Measurements from ENCODE around the gene SLAMF9. TPM values are rescaled to one million over a fixed set of nuclear protein-coding genes. Genes with fewer than 3 reads are reported as not detected.

The SLAMF9 gene
- total and polyA plus RNA-seq, 8 donors: not detected

DNA sequence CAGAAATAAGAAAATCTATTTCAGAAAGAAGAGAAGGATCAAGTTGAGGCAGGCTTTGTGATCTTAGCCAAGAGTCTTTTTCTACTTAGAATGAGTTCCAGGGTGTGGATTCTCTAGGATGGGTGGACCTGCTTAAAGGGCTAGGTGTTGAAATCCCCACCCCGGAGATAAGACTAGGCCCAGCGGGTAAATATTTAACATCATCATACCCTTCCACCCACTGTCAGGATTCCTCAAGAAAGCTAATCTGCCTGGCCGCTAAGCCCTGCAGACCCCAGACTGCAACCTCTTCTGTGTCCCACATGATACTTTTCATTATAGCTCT lies 14.4 kb downstream of the SLAMF9 start:
- Histone ChIP-seq H3K9me3 (no peaks in the 10 kb centered on the region), H3K4me3 (no peak overlapping the region), H3K4me1 (peaks cover 11 to 23% of the 10 kb centered on the region in 2 donors), H3K36me3 (no peaks in the 10 kb centered on the region), H3K27ac (no peak overlapping the region), H3K27me3 (peaks cover 0 to 17% of the 10 kb centered on the region in 2 donors)
- intact Hi-C loops (cut with DNase I): loop anchor here (5.0 to 10.0 kb wide), 2 partner anchors 65 to 68 kb away; no protein-coding TSS in a partner anchor
- DNase-seq (no peak), ATAC-seq (no peak)
- TF ChIP-seq, protein P1, sequence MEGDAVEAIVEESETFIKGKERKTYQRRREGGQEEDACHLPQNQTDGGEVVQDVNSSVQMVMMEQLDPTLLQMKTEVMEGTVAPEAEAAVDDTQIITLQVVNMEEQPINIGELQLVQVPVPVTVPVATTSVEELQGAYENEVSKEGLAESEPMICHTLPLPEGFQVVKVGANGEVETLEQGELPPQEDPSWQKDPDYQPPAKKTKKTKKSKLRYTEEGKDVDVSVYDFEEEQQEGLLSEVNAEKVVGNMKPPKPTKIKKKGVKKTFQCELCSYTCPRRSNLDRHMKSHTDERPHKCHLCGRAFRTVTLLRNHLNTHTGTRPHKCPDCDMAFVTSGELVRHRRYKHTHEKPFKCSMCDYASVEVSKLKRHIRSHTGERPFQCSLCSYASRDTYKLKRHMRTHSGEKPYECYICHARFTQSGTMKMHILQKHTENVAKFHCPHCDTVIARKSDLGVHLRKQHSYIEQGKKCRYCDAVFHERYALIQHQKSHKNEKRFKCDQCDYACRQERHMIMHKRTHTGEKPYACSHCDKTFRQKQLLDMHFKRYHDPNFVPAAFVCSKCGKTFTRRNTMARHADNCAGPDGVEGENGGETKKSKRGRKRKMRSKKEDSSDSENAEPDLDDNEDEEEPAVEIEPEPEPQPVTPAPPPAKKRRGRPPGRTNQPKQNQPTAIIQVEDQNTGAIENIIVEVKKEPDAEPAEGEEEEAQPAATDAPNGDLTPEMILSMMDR (IDR thresholded peaks at IDR 0.05): no peak

DNA sequence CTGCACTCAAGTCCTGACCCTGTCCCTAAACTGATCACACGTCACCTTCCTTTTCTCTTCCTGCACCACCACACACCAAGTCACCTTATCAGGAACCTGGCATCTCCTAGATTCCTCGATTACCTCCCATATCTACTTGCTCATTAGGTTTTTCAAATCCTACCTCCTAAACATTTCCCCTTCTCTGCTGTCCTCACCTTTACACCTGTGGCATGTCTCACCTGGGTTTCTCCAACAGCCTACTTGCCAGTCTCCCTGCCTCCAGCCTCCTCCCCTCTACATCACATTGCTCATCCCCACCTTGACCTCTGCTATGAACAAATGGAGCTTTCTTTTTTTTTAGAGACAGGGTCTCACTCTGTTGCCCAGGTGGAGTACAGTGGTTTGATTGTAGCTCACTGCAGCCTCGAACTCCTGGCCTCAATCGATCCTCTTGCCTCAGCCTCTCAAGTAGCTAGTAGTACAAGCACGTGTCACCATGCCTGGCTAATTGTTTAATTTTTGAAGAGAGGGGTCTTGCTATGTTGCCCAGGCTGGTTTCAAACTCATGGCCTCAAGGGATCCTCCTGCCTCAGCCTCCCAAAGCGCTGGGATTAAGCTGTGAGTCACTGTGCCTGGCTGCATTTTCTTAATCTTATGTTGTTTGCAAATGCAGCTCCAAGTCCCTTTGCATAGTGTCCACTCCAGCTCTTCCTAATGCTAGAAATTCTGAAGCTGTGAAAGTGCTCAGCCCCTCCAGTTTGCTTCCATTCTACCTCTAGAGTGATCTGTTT lies 14.9 kb downstream of the SLAMF9 start:
- no peak overlapping the region for H3K4me3 ChIP-seq
- H3K9me3 ChIP-seq: no peaks in the 10 kb centered on the region
- TF ChIP-seq, protein P1 (IDR thresholded peaks at IDR 0.05): no peak
- H3K27ac ChIP-seq: no peak overlapping the region
- no peaks in the 10 kb centered on the region for H3K36me3 ChIP-seq
- intact Hi-C loops (cut with DNase I): loop anchor here in 1 of 2 donors (5.0 kb wide), 1 partner anchor 68 kb away; no protein-coding TSS in a partner anchor
- ATAC-seq: no peak
- DNase-seq: no peak
- H3K4me1 ChIP-seq: peaks cover 11 to 23% of the 10 kb centered on the region in 2 donors
- peaks cover 0 to 11% of the 10 kb centered on the region in 2 donors for H3K27me3 ChIP-seq

DNA sequence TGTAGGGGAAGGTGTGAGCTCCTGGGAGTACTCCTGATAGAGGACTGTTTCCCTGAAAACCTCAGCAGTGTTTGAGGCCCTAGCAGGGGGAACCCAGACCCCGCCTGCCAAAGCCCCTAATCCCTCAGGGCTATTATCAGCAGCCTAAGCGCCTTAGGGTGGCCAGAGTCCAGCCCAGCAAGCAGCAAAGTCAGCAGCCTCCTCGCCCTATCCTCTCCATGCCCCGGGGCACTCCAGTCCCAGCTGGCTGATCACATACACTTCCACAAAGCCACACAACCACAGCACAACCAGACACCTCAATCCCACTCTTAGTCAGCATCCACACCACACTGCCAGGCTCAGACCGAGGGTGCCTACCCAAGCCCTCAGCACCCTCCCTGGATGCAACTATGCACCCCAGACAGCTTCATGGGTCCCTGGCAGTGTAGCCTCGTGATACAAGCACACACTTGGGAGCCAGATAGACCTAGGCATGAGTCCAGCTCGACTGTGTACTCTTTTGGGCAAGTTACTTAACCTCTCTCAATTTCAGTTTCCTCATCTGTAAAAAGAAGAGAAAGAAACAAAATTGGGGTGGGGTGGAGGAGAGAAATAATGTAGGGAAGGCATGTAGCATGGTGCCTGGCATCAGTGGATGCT lies 15.7 kb downstream of the SLAMF9 start:
- Histone ChIP-seq H3K4me3 (no peak overlapping the region), H3K27me3 (peaks cover 0 to 8% of the 10 kb centered on the region in 2 donors), H3K9me3 (no peaks in the 10 kb centered on the region), H3K27ac (no peak overlapping the region), H3K4me1 (peaks cover 11 to 23% of the 10 kb centered on the region in 2 donors), H3K36me3 (no peaks in the 10 kb centered on the region)
- intact Hi-C loops (cut with DNase I): loop anchor here in 1 of 2 donors (5.0 kb wide), 1 partner anchor 69 kb away; no protein-coding TSS in a partner anchor
- ATAC-seq (no peak), DNase-seq (no peak)
- TF ChIP-seq, protein P1 (IDR thresholded peaks at IDR 0.05): no peak

DNA sequence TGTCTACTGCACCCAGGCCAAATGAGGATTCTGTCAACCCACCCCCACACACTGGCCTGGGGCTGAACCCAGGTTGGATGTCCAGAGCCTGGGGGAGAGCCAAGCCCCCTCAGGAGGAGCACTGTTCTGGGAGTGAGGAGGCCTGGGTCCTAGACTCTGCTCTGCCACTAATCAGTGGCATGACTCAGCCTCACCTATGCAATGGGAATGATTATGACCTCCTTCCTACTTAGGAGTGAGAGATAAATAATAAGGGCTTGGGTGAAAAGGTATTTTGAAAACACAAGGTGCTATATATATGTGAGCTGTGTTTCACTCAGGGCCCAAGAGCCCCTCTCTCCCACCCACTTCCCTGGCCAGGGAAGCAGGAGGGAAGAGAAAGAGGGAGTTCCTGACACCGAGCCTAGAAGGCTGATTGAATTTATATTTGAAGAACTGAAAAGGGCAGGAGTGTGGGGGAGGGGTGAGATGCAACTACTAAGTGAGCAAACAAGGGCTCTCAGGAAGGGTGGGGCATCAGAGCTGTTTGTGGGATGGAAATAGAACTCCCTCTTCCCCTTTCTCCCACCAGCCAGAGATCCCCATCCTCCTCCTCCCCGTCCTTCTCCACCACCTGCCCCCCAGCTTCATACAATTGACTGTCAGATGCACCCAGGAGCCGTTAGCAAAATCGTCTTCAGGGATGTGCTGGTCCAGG lies 16.8 kb downstream of the SLAMF9 start:
- DNase-seq (no peak), ATAC-seq (peak; percentile 38)
- no peaks in the 10 kb centered on the region for H3K9me3 ChIP-seq
- H3K36me3 ChIP-seq: no peaks in the 10 kb centered on the region
- intact Hi-C loops (cut with DNase I): loop anchor here in 1 of 2 donors (5.0 kb wide), 1 partner anchor 70 kb away; no protein-coding TSS in a partner anchor
- H3K4me1 ChIP-seq: peaks cover 11 to 23% of the 10 kb centered on the region in 2 donors
- no peaks in the 10 kb centered on the region for H3K27me3 ChIP-seq
- TF ChIP-seq, protein P1 (IDR thresholded peaks at IDR 0.05): no peak
- H3K27ac ChIP-seq: no peak overlapping the region
- H3K4me3 ChIP-seq: no peak overlapping the region
